GM11168 (cell line): Measurements from ENCODE around the gene SLC25A23.

Experiments used
- in situ Hi-C: fragments of 300-500 bp; cut with MboI; formaldehyde crosslinking; loops from one replicate; pipeline ENCODE4 v1.12.0; 2022; ENCODE audit warnings: low sequenced_read_pairs; ENCODE audit not compliant: unreplicated experiment

The SLC25A23 gene

DNA sequence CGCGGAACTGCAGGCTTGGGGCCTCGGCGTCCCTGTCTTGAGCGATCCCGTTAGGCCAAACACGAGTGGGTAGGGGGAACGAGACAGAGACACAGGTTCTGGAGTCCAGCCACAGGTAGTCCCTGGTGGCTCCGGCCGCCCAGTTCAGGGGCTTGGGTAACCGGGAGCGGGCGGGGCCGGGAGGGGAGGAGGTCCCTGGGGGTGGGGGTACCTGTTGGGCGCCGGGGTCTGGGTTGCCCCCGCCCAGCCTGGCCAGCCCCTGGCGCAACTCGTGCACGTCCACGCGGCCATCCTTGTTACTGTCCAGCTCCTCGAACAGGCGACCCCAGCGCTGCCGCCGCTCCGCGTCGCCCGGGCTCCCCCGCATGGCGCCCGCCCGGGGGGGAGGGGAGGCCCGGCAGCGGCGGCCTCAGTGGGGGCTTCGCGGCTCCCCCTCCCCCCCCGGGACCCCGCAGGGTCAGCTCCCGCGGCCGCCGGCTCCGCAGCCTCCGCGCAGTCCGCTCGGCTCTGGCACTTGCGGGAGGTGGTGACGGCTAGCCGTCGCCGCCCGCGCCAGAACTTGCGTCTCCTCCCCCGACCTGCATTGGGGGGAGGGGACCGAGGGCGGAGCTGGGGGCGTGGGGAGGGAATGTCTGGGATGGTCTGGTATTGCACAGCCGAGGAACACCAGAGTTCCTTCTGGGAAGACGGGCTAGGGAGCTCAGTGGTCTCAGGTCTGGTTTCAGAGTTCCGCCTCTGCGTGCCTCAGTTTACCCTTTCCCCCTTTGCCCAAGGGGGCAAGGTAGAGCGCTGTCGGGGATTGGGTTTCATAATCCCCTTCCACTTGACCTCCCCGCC is at the start of gene SLC25A23:
TSS of gene SLC25A23 (minus strand) at position 531 of the 837 bp plus-strand sequence. CDS start at position 367, 164 bp downstream.
- in situ Hi-C loops = no loop called here

DNA sequence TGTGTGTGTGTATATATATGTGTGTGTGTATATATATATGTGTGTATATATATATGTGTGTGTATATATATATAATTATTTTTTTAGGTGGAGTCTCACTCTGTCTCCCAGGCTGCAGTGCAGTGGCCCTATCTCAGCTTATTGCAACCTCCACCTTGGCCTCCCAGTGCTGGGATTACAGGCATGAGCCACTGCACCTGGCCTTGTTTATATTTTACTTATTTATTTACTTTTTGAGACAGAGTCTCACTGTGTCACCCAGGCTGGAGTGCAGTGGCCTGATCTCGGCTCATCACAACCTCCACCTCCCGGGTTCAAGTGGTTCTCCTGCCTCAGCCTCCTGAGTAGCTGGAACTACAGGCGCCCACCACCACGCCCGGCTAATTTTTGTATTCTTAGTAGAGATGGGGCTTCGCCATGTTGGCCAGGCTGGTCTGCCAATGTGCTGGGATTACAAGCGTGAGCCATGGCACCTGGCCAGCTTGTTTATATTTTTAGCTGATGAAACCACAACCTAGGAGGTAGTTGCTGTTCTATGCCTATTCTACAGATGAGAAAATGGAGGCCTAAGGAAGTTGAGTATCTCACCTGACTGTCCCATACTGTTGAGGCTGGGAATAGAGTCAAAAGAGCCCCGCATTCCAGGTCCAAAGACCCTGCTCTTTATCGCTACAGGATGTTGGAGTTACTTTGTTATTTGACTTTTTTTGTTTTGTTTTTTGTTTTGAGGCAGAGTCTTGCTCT is 48.6 kb upstream of the SLC25A23 start:
- in situ Hi-C loops = loop anchor here (25.0 kb wide), 1 partner anchor 354 kb away; no protein-coding TSS in a partner anchor

DNA sequence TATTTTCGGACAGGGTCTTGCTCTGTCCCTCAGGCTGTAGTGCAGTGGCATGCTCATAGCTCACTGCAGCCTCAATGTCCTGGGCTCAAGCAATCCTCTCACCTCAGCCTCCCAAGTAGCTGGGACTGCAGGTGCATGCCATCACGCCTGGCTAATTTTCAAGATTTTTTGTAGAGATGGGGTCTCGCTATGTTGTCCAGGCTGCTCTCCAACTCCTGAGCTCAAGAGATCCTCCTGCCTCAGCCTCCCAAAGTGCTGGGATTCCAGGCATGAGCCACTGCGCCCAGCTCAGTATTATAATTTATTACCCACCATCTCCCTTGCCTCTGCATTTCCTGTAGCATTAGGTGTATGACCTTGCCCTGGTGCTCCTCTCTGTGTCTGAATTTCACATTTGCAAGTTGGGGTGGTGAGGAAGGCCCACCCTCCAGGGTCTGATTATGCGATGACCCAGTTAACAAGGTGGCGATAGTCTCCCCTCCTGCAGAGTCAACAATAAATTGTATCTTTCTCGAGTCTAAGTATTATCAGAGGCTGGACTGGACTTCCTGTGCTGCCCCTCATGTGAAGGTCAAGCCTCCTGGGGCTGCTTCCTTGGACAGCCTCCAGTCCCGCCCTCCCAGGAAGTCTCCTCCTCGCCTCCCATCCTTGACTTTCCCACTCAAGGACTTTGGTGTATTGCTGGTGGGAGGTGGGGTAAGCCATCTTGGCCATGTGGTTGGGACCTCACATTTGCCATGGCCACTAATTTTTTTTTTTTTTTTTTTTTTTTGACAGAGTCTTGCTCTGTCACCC is 44.0 kb upstream of the SLC25A23 start:
- in situ Hi-C loops = loop anchor here (25.0 kb wide), 1 partner anchor 359 kb away; no protein-coding TSS in a partner anchor

DNA sequence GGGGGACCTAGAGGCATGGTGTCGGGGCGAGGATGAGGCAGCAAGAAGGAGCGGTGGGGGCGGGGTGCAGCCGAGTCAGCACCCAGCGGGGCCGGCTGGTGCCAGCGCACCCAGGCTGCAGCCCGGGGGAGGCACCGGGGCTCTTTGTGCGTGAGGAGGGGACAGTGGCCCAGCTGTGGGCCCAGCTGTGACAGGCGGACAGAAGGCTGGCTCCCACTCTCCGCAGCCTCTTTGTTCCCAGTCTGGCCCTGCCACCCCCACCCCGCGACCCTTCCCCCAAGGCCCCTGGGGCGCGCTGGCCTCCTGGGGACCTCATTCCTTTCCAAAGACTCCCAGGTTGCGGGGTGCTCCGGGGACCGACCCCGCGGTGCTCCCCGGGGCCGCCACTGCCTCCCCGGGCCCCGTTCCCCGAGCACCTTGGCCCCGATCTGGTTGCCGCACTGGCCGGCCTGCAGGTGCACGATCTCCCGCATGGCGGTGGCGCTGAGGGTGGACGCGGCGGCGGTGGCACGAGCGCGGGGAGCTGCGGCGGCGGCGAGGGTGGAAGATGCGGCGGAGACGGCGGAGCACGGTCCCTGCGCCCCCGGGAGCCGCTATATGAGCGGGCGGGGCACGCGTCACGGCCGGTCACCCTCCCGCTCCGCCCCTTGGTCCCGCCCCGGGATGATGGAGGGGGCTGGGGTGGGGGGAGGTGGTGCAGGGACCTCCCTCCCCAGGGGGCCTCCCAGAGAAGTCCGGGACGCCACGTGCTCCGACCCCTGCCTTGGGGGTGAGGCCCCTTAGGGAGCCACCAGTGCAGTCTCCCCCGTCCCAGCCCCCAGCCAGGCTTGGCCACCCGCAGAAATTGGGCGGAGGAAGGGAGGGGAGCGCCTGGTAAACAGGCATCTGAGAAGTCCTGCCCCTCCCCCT is 42.4 kb upstream of the SLC25A23 start, which contains the start of gene TUBB4A:
TSS of gene TUBB4A (minus strand) at position 570 of the 909 bp plus-strand sequence. CDS start at position 473, 97 bp downstream.
- in situ Hi-C loops = loop anchor here (25.0 kb wide), 1 partner anchor 360 kb away; no protein-coding TSS in a partner anchor

DNA sequence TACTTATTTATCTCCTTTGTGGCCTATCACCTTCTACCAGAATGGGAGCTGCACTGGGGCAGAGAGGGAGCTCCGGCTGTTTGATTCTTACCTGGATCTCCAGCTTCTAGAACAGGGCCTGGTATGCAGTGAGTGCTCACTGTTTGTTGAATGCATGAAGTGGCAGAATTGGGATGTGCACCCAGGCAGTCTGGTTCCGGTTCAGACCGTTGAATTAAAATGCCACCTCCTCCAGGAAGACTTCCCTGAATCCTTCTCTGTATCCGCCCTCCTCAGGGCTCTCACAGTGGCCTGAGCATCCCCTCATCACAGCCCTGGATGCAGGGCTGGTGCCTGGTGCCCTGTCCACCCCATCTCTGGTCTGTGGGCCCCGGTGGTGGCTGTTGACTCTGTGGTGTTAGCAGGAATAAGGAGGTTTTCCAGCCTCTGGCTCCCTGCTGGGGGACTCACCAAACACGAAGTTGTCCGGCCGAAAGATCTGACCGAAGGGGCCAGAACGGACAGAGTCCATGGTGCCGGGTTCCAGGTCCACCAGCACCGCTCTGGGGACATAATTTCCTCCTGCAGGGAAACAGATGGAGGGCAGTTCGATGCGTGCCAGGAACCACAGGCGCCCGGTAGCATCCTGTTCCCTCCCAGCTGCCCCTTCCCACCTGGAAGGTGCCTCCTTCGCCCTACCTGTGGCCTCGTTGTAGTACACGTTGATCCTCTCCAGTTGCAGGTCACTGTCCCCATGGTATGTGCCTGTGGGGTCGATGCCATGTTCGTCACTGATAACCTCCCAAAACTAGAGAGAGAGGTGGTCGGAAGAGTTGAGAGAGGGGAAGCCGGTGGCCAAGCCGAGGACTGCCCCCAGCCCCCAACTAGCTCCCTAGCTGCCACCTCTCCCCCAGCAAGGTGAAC is 41.5 kb upstream of the SLC25A23 start:
- in situ Hi-C loops = loop anchor here (25.0 kb wide), 1 partner anchor 361 kb away; no protein-coding TSS in a partner anchor

DNA sequence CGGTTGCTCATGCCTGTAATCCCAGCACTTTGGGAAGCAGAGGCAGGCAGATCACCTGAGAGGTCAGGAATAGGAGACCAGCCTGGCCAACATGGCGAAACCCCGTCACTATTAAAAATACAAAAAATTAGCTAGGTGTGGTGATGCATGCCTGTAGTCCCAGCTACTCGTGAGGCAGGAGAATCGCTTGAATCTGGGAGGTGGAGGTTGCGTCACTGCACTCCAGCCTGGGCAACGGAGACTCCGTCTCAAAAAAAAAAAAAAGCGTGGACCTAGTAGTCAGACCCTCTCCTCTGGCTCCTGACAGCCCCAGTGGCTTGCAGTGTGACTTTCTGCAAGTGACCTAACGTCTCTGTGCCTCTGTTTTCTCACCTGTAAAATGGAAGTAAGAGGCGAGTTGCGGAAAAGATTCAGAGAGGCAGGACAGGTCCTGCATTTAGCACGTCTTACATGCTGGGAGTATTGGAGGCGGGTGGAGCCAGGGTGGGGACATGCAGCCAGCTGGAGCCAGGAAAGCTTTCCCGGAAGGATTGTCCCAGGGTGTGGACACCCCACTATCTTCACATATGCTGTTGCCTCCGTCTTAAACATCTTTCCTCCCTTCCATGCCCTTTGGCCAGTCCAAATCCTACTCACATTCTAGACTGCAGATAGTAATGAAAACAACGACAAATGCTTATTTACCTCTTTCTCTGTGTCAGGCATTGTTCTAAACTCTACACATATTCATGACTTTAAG is 39.6 kb upstream of the SLC25A23 start:
- in situ Hi-C loops = no loop called here

DNA sequence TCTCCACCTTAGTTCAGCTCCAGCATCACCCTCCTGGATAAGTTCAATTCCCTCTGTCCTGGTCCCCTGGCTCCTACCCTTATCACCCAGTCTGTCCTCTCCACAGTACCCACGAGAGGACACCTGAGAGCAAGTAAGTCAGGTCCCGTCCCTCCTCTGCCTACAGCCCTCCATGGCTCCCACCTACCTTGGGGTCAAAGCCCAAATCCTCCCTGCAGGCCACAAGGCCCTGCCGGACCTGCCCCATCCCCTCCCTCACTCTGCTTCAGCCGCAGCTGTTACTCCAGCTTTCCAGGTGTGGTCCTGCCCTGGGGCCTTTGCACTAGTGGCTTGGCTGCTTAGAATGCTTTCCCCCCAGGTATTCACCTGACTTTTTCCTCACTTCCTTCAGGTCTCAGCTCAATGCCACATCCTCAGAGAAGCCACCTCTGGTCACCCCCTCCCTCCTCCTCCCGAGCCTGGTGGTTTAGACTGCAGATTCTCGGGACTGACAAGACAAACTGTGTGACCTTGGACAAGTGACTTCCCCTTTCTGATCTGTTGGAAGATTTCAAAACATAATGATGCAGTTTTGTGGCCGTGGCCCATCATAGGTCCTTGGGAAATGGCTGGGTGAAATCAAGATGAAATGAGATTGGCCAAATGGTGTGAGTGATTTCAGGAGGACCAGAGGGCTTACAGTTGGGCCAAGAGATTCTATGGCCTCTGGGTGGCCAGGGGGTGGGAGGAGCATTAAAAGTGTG is 38.9 kb upstream of the SLC25A23 start:
- in situ Hi-C loops = no loop called here

DNA sequence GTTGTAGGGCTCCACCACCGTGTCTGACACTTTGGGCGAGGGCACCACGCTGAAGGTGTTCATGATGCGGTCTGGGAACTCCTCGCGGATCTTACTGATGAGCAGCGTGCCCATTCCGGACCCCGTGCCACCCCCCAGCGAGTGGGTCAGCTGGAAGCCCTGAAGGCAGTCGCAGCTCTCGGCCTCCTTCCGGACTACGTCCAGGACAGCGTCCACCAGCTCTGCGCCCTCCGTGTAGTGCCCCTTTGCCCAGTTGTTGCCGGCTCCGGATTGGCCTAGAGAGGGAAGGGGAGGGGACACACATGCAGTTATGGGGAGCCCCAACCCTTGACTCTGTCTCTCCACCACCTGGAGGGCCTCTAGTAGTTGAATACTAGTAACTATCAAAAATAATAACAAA is 36.4 kb upstream of the SLC25A23 start:
- in situ Hi-C loops = no loop called here

DNA sequence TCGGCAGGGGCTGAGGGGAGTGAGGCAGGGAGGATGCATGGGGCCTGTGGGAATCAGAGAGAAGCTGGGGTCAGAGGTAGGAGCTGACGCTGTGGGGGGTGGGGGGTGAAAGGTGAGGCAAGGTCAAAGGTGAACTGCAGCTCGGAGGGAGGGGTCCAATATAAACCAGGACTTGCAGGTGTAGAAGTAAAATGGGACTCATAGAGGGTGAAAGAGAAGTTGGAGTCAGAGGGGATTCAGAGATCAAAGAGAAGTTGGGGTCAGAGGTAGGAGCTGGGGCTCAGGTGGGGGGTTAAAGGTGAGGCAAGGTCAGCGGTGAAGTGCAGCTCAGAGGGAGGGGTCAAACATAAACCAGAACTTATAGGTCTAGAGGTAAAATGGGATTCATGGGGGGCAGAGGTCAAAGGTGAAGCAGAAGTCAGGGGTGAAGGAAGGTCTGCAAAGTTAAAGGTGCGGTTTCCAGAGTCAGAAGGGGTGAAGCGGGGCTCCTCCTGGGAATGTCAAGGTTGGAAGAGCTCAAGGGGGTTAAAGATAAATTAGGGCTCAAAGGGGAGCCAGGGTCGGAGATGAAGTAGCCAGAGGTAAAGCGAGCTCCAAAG is 34.9 kb upstream of the SLC25A23 start:
- in situ Hi-C loops = no loop called here

DNA sequence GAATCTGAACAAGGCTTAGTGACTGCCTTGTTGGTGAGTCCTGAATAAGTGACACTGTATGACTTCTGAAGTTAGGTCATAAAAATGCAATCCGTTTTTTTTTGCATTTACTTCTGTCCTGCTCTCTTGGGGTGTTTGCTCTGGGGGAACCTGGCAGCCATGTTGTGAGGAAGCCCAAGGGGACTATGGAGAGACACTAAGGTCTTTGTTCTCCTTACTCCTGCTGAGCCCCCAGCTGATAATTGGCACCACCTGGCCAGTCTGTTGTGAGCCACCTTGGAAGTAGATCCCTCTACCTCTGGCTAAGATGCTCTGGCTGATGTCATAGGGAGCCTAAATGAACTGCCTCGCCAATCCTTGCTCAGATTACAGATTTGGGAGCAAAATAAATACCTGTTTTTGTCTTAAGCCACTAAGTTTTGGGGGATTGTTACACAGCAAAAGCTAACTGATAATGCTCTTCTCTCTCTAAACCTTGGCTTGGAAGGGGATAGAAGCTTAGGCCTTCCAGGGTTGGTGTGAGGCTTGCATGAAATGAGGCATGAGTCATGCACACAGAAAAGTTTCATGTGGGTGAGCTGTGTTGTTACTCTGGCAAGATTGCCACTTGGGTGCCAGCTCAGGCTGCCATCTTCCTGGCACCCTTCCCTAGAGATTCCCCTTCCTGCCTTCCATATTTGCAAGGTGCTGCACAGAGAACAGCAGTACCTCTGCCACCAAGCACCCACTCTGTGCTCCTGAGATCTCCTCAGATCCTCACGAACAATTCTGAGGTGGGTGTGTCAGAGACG is 32.4 kb upstream of the SLC25A23 start:
- in situ Hi-C loops = no loop called here

DNA sequence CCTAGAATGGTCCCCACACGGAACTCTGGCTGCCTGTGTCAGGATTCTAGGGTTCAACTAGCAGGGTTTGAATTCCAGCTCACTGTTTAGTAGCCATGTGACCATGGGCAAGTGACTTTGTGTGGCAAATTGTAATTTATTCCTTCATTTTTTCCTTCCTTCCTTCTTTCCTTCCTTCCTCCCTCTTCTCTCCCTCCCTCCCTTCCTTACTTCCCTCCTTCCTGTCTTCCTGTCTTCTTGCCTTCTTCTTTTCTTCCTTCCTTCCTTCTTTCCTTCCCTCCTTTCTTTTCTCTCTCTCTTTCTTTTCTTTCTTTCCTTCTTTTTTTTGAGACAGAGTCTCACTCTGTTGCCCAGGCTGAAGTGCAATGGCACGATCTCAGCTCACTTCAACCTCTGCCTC is 30.5 kb upstream of the SLC25A23 start:
- in situ Hi-C loops = no loop called here

DNA sequence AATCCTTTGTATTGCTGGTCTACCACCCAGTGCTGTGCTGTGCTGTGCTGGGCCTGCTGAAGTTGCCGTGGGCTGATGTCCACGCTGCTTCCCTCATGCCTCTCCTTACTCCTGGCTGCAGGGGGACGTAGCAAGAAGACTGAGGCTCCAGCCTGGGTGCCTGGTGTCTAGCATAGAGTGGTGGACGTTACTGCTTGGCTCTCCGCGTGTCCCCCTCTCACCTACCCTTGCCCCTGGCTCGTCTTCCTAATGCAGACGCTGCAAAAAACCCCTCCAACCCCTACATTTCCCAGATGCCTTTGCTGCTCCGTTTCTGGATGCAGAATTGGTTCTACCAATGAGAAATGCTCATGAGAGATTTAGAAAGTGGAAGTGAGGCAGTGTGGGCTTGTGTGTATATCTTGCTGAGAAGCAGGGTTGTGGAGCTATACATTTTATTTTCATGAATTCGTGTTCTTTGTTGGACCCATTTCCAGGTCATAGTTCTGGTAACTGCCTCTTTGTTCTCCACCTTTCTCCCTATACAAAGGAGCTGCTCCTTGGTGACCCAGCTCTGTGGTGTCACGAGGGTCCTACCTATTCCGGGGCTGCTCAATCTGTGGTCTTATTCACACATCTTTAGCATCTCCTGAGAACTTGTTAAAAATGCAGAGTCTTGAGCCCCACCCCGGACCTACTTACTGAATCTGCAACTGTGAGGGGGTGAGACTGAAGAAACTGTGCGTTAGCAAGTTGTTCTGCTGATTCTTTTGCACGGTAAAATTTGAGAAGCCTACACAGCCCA is 29.9 kb upstream of the SLC25A23 start:
- in situ Hi-C loops = no loop called here

DNA sequence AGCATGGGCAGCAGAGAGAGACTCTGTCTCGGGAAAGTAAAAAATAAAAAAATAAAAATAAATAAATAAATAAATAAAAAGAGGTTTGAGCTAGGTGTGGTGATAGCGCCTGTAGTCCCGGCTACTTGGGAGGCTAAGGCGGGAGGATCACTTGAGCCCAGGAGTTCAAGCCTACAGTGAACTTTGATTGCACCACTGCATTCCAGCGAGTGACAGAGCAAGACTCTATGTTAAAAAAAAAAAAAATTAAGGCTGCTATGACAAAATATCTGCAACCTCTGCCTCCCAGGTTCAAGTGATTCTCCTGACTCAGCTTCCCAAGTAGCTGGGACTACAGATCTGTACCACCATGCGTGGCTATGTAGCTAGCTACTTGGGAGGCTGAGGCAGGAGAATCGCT is 25.2 kb upstream of the SLC25A23 start:
- in situ Hi-C loops = no loop called here

DNA sequence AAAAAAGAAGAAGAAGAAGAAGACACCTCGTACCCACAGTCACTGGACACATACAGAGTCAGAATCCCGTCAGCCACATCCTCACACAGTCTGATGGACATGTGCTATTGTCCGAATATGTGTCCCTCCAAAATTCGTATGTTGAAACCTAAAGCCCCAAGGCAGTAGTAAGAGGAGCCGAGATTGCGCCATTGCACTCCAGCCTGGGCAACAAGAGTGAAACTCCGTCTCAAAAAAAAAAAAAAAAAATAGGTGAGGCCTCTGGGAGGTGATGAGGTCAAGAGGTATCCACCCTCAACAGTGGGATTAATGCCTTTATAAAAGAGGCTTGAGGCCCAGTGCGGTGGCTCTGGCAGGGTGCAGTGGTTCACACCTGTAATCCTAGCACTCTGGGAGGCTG is 24.6 kb upstream of the SLC25A23 start:
- in situ Hi-C loops = no loop called here

DNA sequence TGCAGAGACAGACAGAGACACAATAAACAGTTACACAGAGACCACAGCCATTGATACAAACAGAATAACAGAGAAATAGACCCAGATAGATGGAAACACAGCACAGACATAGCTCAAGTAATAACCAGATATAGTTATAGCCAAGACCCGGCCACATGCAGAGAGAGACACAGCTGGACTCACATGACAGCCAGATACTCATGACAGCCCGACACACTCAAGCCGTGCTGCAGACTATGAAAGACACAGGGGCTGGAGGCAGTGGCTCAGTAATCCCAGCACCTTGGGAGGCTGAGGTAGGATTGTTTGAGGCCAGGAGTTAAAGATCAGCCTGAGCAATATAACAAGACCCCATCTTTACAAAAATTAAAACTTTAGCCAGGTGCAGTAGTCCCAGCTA is 23.6 kb upstream of the SLC25A23 start:
- in situ Hi-C loops = no loop called here
